T-helper 2 cell treated with Interferon-gamma antibody and Interleukin-4, amounts not matched to agents 5 μg/mL and 100 μg/mL, for 36 hours (primary cell): ENCODE data around the gene CLDND2.

Source experiments
- DNase-seq: peaks from one replicate; pipeline ENCODE4 v3.0.0; 2021; ENCODE audit warnings: low spot score
- H3K27ac Mint-ChIP-seq: one replicate; pipeline ENCODE4 v1.8.0; 2021; ENCODE audit warnings: mild to moderate bottlenecking, mixed read lengths
- H3K27me3 Mint-ChIP-seq: one replicate; pipeline ENCODE4 v1.8.0; 2021; ENCODE audit warnings: low read depth, mixed read lengths
- H3K36me3 Mint-ChIP-seq: one replicate; pipeline ENCODE4 v1.8.0; 2021; ENCODE audit warnings: low read depth, mixed read lengths
- H3K4me1 Mint-ChIP-seq: one replicate; pipeline ENCODE4 v1.8.0; 2021; ENCODE audit warnings: low read depth, mixed read lengths
- H3K4me3 Mint-ChIP-seq: one replicate; pipeline ENCODE4 v1.8.0; 2022; ENCODE audit warnings: mild to moderate bottlenecking, moderate library complexity, mixed read lengths
- H3K9me3 Mint-ChIP-seq: one replicate; pipeline ENCODE4 v1.8.0; 2021; ENCODE audit warnings: mixed read lengths

The CLDND2 gene

DNA sequence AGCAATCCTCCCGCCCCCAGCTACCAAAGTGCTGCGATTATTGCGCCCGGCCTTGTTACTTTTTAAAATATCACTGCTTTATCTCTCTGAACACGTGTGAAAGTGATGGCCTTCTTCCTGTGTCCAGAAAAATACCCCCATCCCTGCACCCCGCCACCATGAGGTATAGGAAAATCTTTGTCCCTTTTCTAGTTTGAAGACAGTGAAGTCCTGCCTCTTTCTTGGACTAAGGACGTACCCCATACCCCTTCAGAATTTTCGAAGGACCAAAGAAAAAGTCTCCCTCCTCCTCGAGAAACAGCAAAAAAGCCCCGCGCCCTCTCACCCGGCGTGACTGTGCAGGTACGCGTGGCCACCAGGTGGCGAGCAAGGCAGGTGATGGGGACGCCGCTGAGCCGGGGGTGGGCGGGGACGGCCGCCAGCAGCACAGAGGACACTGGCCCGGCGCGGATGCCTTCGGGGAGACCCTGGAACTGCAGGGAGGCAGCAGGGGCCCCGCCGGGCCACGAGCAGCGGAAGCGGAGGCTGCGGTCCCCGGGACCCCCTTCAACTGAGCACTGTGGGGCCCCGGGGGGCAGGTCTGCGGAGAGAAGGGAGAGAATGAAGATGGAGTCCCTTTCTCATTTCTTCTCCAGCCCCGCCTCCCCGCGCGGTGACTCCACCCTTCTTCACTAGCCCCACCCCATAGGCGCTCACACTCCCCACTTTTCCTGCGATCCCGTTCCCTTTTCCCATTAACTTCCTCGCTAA is 30.1 kb downstream of the CLDND2 start:
- peak; percentile 84 for DNase-seq
- Mint-ChIP-seq H3K4me1 (peaks cover 22% of the 10 kb centered on the region), H3K27me3 (no peaks in the 10 kb centered on the region), H3K36me3 (peaks cover 2% of the 10 kb centered on the region), H3K9me3 (no peaks in the 10 kb centered on the region), H3K4me3 (peak overlapping the region; percentile 91), H3K27ac (peak overlapping the region; percentile 89)

DNA sequence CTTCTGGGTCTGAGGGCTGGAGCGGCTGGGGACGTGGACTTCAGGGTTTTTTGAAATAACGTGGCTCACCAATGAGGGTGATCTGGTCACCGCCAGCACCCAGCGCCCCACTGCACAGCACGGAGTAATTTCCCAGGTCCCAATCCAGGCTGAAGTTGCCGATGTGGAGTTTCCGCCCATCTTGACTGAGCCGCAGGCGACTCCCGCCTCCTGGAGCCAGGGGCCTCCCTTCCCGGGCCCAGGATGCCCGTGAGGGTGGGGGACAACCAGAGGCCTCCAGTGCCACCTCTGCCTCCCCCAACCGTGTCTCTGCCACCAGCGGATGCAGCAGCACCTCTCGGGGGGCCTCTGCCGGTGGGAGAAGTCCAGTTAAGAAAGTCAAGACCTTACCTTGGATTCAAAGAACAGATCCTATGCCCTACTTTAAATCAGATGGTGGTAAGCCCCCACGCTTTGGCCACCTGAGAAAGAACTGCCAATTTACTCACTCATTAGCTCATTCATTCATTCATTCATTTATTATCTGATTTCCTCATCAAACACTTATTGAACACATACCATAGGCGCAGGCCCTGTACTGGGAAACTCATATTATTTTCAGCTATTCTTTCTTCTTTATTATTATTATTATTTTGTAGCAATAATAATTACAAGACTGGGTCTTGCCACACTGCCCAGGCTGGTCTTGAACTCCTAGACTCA is 30.8 kb downstream of the CLDND2 start:
- Mint-ChIP-seq H3K36me3 (peaks cover 2% of the 10 kb centered on the region), H3K4me1 (peaks cover 22% of the 10 kb centered on the region), H3K4me3 (peak overlapping the region; percentile 91), H3K9me3 (no peaks in the 10 kb centered on the region), H3K27ac (no peak overlapping the region), H3K27me3 (no peaks in the 10 kb centered on the region)
- DNase-seq, result no peak

DNA sequence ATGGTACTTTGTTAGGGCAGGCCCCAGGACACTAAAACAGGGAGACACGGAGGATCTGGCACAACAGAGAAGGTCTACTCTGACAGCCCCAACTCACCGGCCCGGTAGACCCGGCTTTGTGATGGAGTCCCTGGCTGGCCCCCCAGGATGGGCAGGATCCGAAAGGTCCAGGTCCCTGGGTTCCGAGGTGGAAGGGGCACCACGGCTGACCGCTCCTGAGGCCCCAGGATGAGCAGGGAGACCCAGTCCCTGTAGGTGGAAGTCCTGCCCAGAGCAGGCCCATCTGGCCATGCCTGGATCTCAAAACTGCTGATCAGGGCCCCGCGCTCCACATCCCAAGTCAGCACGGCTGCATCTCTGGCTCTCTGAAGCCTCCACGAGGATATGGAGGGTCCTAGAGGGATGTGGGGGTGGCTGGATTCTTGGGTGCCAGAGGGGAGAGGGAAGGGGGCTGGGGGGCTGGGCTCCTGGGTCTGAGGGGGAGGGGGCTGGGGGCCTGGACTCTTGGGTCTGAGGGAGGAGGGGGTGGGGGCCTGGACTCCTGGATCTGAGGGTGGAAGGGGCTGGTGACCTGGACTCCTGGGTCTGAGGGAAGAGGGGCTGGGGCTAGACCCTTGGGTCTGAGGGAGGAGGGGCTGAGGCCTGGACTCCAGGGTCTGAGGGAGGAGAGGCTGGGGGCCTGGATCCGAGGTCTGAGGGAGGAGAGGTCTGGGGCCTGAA is 31.5 kb downstream of the CLDND2 start:
- Mint-ChIP-seq H3K9me3 (no peaks in the 10 kb centered on the region), H3K4me3 (no peak overlapping the region), H3K4me1 (peaks cover 15% of the 10 kb centered on the region), H3K27ac (no peak overlapping the region), H3K27me3 (no peaks in the 10 kb centered on the region), H3K36me3 (peaks cover 2% of the 10 kb centered on the region)
- no peak for DNase-seq

DNA sequence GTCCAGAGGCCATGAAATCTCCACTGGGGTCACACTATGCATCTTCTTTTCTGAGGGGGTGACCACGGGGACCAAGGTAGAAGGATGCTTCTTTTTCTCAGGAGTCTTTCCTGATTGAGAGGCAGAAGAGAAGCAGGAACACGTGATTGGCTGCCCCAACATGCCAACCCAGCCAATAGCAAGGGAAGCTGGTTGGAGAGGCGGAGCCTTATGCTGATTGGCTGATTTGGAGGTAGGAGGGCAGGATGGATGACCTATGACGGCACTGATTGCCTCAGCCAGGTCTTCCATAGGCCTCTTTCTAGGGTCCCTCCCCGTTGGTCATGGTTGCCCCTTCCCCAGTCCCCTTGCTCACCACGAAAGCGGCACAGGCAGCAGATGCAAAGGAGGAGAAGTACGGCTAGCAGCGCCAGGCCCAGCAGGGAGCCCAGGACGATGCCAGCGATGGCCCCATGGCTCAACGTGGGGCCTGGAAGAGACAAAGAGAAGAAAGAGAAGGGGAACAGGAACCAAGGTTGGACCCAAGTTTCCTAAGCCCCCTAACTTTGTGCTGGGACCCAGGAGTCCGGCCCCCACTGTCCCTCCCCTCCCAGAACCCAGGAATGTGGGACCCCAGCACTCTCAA is 34.9 kb downstream of the CLDND2 start:
- Mint-ChIP-seq H3K4me3 (no peak overlapping the region), H3K27me3 (no peaks in the 10 kb centered on the region), H3K9me3 (no peaks in the 10 kb centered on the region), H3K4me1 (peaks cover 4% of the 10 kb centered on the region), H3K36me3 (peaks cover 9% of the 10 kb centered on the region), H3K27ac (no peak overlapping the region)
- no peak for DNase-seq

DNA sequence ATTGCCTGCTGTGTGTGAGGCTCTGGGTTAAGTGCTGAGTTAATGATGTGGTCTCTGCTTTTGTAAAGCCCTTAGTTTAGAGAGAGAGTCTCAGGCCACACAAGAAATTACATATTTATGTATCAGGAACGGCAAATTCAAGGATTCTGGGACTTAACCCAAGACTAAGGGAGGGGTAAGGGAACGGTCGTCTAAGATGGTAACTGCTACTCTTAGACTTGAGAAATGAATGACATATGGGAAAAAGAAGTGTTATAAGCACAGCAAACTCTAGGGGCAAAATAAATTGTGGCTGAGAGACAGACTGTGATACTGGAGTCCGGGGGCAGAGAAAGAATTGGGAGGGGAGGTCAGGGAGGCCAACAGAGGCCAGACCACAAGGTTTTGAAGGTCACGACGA is 37.1 kb downstream of the CLDND2 start:
- DNase-seq, result no peak
- no peak overlapping the region for H3K27ac Mint-ChIP-seq
- H3K27me3 Mint-ChIP-seq, result peaks cover 7% of the 10 kb centered on the region
- no peaks in the 10 kb centered on the region for H3K9me3 Mint-ChIP-seq
- peaks cover 5% of the 10 kb centered on the region for H3K4me1 Mint-ChIP-seq
- H3K4me3 Mint-ChIP-seq, result no peak overlapping the region
- H3K36me3 Mint-ChIP-seq, result peaks cover 9% of the 10 kb centered on the region

DNA sequence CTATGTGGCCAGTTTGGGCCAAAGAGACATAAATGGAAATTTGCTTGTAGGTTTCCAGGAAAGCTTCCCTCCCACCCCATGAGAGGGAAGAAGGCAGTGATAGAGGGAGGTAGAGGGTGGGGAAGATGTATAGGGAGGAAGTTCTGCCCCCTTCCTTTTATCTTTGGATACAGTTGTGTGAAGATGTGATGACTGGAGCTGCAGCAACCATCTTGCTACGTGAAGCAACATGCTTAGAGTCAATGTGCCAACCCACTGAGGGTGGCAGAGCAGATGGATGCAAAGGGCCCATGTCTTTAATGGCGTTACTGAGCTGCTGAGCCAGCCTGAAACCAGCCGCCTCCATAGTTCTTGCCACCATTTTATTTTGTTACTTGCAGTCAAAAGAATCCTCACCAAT is 37.6 kb downstream of the CLDND2 start:
- peaks cover 7% of the 10 kb centered on the region for H3K36me3 Mint-ChIP-seq
- peaks cover 5% of the 10 kb centered on the region for H3K4me1 Mint-ChIP-seq
- no peak overlapping the region for H3K27ac Mint-ChIP-seq
- H3K27me3 Mint-ChIP-seq, result peaks cover 12% of the 10 kb centered on the region
- H3K4me3 Mint-ChIP-seq, result no peak overlapping the region
- no peak for DNase-seq
- H3K9me3 Mint-ChIP-seq, result no peaks in the 10 kb centered on the region

DNA sequence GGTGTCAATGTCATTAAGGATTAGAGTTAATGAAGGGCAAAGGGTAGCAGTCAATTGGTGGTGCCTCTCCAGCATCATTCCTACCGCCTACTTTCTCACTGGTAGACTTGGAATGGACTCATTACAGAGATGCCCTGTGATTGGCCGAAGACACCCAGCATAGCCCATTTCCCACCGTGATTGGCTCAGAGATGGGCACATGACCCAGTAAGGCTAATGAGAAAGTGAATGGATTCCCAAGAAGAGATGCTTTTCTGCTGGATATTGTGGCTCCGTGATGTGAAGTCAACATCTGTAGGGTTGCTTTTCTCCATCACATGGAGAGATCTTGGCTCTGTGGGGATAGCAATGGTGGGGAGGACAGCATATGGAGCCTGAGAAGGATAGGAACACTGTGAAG is 38.4 kb downstream of the CLDND2 start:
- peaks cover 20% of the 10 kb centered on the region for H3K27me3 Mint-ChIP-seq
- H3K9me3 Mint-ChIP-seq, result no peaks in the 10 kb centered on the region
- peaks cover 7% of the 10 kb centered on the region for H3K36me3 Mint-ChIP-seq

DNA sequence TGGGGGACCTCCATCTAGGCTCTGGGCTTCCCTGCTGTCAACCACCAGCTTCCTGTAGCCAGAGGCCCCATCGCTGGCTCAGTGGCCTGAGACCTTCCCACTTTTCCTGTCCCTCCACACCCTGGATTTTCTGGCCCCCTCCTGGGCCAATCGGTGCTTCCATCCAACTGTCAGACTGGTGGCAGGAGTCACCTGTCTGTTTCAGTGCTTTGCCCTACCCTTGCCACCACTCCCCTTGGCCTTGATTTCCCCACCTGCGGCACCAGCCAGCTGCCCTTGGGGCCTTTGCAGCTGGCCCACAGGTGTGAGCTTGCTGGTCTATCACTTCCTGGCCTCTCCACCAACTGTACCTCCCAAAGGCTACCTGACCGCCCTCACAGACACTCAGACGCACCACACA is 39.4 kb downstream of the CLDND2 start:
- H3K9me3 Mint-ChIP-seq, result no peaks in the 10 kb centered on the region
- DNase-seq, result no peak
- H3K36me3 Mint-ChIP-seq, result peaks cover 7% of the 10 kb centered on the region
- peaks cover 8% of the 10 kb centered on the region for H3K4me1 Mint-ChIP-seq
- peak overlapping the region; percentile 1 for H3K27ac Mint-ChIP-seq
- peaks cover 22% of the 10 kb centered on the region for H3K27me3 Mint-ChIP-seq
- no peak overlapping the region for H3K4me3 Mint-ChIP-seq

More for the DNA sequence above, 38.4 kb downstream of the CLDND2 start:
- DNase-seq, result no peak
- H3K4me3 Mint-ChIP-seq, result no peak overlapping the region
- H3K4me1 Mint-ChIP-seq, result peaks cover 8% of the 10 kb centered on the region
- H3K27ac Mint-ChIP-seq, result no peak overlapping the region

DNA sequence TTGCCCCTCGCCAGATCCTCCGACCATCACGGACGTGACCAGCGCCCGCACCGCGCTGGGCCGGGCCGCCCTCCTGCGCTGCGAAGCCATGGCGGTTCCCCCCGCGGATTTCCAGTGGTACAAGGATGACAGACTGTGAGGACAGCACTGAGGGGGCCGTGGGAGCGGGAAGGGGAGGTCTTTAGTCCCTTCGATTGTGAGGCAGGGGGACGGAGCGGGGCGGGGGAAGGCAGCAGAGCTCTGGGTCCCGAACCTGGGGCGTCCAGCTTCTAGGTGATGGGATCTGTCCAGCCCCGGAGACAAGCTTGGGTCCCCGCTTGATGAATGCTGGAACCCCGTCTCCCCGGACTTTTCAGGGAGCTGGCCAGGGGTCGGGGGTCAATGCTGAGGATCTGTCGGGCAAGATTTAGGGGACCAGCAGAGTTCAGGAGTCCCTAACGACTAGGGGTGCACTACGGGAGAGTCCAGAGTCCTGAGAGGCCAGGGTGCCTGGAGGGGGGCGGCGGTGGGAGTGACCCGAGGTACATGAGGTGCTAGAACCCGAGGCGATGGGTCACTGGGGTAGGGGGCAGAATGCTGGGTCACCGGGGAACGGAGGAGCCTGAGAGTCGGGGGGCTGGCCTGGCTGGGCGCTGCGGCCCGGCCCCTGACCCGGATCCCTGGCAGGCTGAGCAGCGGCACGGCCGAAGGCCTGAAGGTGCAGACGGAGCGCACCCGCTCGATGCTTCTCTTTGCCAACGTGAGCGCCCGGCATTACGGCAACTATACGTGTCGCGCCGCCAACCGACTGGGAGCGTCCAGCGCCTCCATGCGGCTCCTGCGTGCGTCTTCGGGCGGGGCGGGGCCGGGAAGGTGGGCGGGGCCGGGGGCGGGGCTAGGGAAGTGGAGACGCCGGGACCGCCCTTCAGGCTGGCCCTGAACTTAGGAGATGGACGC is 41.5 kb downstream of the CLDND2 start:
- Mint-ChIP-seq H3K36me3 (peaks cover 7% of the 10 kb centered on the region), H3K4me3 (peak overlapping the region; percentile 83), H3K27me3 (peaks cover 38% of the 10 kb centered on the region), H3K27ac (no peak overlapping the region), H3K4me1 (peaks cover 8% of the 10 kb centered on the region), H3K9me3 (no peaks in the 10 kb centered on the region)
- DNase-seq, result peak; percentile 68

DNA sequence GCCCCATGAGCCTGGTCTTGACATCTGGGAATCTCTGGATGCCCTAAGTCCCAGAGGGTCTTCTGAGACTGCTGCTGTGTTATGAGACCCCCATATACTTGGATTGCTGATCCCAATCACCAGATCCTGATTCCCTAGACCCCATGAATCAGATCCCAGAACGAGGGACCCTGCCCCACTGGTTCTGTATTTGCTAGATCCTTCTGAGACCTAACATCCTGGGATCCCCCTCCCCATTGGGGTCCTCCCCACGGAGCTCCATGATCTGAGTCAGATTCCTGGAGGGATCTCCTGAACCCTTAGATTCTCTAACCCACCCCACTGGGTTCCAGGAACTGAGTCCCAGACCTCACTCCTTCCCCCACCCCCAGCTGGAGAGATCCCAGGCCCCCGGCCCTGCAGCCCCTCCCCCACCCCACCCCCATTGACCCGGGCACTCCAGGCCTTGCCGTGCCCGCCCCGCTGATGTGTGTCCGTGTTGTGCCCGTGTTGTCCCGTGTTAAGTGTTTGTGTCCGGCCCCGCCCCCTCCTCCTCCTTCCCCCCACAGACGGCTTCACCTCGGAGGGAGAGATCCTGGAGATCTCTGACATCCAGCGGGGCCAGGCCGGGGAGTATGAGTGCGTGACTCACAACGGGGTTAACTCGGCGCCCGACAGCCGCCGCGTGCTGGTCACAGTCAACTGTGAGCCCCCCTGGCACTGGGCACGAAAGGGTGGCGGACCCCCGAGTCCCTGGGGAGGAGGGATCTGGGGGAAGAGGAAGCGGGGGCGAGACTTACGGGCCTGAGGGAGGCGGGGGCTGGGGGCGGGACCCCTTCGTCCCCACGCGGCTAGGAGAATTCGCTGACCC is 42.4 kb downstream of the CLDND2 start:
- DNase-seq, result no peak
- Mint-ChIP-seq H3K36me3 (peaks cover 2% of the 10 kb centered on the region), H3K27ac (no peak overlapping the region), H3K4me3 (peak overlapping the region; percentile 17), H3K9me3 (no peaks in the 10 kb centered on the region), H3K4me1 (peaks cover 8% of the 10 kb centered on the region), H3K27me3 (peaks cover 38% of the 10 kb centered on the region)

DNA sequence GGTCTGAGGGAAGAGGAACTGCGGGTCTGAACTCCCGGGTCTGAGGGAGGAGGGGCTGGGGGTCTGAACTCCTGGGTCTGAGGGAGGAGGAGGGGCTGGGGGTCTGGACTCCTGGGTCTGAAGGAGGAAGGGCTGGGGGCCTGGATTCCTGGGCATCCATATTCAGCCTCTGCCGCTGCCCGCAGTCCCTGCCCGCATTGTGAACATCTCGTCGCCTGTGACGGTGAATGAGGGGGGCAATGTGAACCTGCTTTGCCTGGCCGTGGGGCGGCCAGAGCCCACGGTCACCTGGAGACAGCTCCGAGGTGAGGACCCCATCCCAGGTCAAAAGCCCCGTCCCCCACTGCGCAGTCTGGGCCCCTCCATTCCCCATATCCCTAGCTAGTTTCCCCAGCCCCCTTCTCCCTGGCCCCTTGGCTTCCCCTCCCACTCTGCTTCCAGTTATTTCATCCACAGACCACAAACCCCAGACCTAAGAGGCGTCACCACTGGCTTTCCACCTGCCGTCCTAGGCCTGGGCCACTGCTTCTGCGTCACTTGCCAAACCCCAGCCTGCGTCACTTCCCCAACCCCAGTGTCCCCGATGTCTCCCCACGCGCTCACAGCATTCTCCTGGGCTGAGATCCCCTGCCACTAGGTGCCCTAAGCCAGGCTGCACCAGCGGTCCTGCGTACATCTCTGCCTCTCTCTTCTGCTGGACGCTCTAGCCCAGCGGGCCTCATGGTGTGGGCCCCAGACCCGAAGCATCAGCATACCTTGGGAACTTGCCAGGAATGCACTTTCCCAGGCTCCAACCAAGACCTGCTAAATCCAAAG is 43.4 kb downstream of the CLDND2 start:
- Mint-ChIP-seq H3K27ac (no peak overlapping the region), H3K27me3 (peaks cover 38% of the 10 kb centered on the region), H3K4me1 (peaks cover 8% of the 10 kb centered on the region), H3K4me3 (no peak overlapping the region), H3K9me3 (no peaks in the 10 kb centered on the region), H3K36me3 (peaks cover 2% of the 10 kb centered on the region)
- peak; percentile 37 for DNase-seq

DNA sequence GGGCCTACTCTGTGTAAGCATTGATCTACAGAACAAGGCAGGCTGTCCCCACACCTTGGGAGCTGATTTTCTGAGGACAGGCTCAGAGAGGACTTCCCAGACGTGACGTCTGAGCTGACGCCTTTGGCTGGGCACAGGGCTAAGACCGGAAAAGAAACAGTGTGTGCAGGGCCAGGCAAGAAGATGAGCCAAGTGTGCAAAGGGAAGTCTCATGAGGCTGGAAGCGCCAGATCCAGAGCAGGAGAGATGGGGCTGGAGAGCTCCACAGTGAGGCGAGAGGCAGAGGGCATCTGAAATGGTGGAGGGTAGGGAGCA is 44.7 kb downstream of the CLDND2 start:
- Mint-ChIP-seq H3K27ac (no peak overlapping the region), H3K4me1 (peaks cover 8% of the 10 kb centered on the region), H3K9me3 (no peaks in the 10 kb centered on the region), H3K36me3 (no peaks in the 10 kb centered on the region), H3K27me3 (peaks cover 38% of the 10 kb centered on the region), H3K4me3 (no peak overlapping the region)
- DNase-seq, result no peak
